GM12872 (cell line): ENCODE measurements around the gene IQSEC1.

Experiments used
- CTCF ChIP-seq: IDR thresholded peaks from 3 replicates; pipeline ENCODE4 v1.5.1; 2011; ENCODE audit warnings: low read depth, mild to moderate bottlenecking, low read length, moderate library complexity; ENCODE audit not compliant: insufficient read depth

The IQSEC1 gene

GRCh38 chr3:12961697-12962036 is 111.6 kb downstream of the IQSEC1 start:
- TF ChIP-seq CTCF, result no peak

- no peak for TF ChIP-seq CTCF
Observed at GRCh38 chr3:12961007-12961696, 112.1 kb downstream of the IQSEC1 start.

GRCh38 chr3:12960497-12960896 is 112.7 kb downstream of the IQSEC1 start:
- TF ChIP-seq CTCF, result no peak

GRCh38 chr3:12959838-12960378 is 113.3 kb downstream of the IQSEC1 start:
- no peak for TF ChIP-seq CTCF

- TF ChIP-seq CTCF, result no peak
Observed at GRCh38 chr3:12959410-12959809, 113.8 kb downstream of the IQSEC1 start.

GRCh38 chr3:12957824-12958792 is 115.1 kb downstream of the IQSEC1 start:
- TF ChIP-seq CTCF, result no peak

GRCh38 chr3:12957339-12957738 is 115.9 kb downstream of the IQSEC1 start:
- TF ChIP-seq CTCF, result no peak
